NCI-H2196 treated with DMSO at 0.1 percent for 48 hours (cell line): ENCODE data around the gene GET4.
"Not testable (repeated sequence)": the region's sequence is repeated elsewhere in the genome, so short reads cannot be mapped to it uniquely, and the experiment has no call there.

Source experiments
- DNase-seq: peaks from one replicate; lab custom pipeline; 2025; ENCODE audit not compliant: unreplicated experiment; lab: John Stamatoyannopoulos, UW

GET4 gene

GRCh38 chr7:925601-926000, 49.2 kb downstream of the GET4 start:
- DNase-seq, result no peak

GRCh38 chr7:926061-927030, 50.0 kb downstream of the GET4 start:
- no peak for DNase-seq

- no peak for DNase-seq
Measured at GRCh38 chr7:927031-927671, 50.8 kb downstream of the GET4 start.

GRCh38 chr7:929311-929711, 53.0 kb downstream of the GET4 start:
- DNase-seq, result no peak

GRCh38 chr7:930975-931758, 54.8 kb downstream of the GET4 start:
- DNase-seq, result no peak

- DNase-seq, result no peak
Measured at GRCh38 chr7:931871-932650, 55.7 kb downstream of the GET4 start.

GRCh38 chr7:932651-932975, 56.3 kb downstream of the GET4 start:
- DNase-seq, result no peak

GRCh38 chr7:934469-935163, 58.3 kb downstream of the GET4 start:
- no peak for DNase-seq

GRCh38 chr7:935164-935873, 59.0 kb downstream of the GET4 start:
- DNase-seq, result no peak

GRCh38 chr7:935874-936385, 59.6 kb downstream of the GET4 start:
- DNase-seq, result no peak

GRCh38 chr7:936386-937054, 60.2 kb downstream of the GET4 start:
- DNase-seq, result no peak

GRCh38 chr7:937856-938484, 61.6 kb downstream of the GET4 start:
- DNase-seq, result no peak

- no peak for DNase-seq
Measured at GRCh38 chr7:938546-939185, 62.3 kb downstream of the GET4 start.

GRCh38 chr7:939843-940242, 63.5 kb downstream of the GET4 start:
- DNase-seq, result no peak

- DNase-seq, result no peak
Measured at GRCh38 chr7:940599-941408, 64.5 kb downstream of the GET4 start.

GRCh38 chr7:943793-944192, 67.4 kb downstream of the GET4 start:
- DNase-seq, result not testable (repeated sequence)

- DNase-seq, result no peak
Measured at GRCh38 chr7:944744-945143, 68.4 kb downstream of the GET4 start.
